ENCODE data around the gene C5orf46.

C5orf46 gene

DNA sequence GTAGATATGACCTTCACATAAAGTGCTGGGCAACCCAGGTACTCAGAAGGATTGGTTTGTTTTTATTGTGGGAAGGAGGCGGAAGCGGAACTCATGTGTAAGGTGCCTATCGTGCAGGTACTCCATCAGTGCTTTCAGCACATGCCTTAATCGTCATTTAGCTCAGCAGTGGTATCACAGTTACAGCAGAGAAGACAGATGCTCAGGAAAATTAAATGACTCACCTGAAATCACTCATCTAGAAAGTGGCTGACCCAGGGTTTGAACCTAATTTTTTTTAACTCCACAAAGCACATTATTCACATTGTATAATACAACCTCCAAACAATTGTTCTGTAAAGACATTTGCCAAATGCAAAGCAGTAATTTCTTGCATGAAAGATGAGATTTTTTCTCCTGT lies 2.2 kb downstream of the C5orf46 start:
- TF ChIP-seq, protein P1, sequence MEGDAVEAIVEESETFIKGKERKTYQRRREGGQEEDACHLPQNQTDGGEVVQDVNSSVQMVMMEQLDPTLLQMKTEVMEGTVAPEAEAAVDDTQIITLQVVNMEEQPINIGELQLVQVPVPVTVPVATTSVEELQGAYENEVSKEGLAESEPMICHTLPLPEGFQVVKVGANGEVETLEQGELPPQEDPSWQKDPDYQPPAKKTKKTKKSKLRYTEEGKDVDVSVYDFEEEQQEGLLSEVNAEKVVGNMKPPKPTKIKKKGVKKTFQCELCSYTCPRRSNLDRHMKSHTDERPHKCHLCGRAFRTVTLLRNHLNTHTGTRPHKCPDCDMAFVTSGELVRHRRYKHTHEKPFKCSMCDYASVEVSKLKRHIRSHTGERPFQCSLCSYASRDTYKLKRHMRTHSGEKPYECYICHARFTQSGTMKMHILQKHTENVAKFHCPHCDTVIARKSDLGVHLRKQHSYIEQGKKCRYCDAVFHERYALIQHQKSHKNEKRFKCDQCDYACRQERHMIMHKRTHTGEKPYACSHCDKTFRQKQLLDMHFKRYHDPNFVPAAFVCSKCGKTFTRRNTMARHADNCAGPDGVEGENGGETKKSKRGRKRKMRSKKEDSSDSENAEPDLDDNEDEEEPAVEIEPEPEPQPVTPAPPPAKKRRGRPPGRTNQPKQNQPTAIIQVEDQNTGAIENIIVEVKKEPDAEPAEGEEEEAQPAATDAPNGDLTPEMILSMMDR (IDR thresholded peaks at IDR 0.05; ENCODE audit: low read depth, low read length) = no peak
- TF ChIP-seq EZH2phosphoT487 (IDR thresholded peaks at IDR 0.05; ENCODE audit: low read depth) = no peak
- Histone ChIP-seq H2AFZ (ENCODE audit: low read depth, low read length) (no peak overlapping the region), H3K4me1 (ENCODE audit: low read length) (0 out of 2 replicates have a peak, but pooled peaks cover 3% of the 10 kb centered on the region), H3K4me2 (ENCODE audit: low read length) (no peak overlapping the region), H4K20me1 (ENCODE audit: insufficient read depth, low read length) (no peaks in the 10 kb centered on the region), H3K27me3 (ENCODE audit: low read depth, low read length) (no peaks in the 10 kb centered on the region), H3K4me3 (ENCODE audit: low read length) (no peak overlapping the region), H3K27ac (ENCODE audit: low read length) (no peak overlapping the region), H3K79me2 (ENCODE audit: low read length) (no peaks in the 10 kb centered on the region), H3K9me3 (ENCODE audit: insufficient read depth, low read length) (no peaks in the 10 kb centered on the region), H3K9ac (ENCODE audit: low read length) (no peak overlapping the region), H3K36me3 (replicated peaks; ENCODE audit: low read depth, low read length) (no peaks in the 10 kb centered on the region)

DNA sequence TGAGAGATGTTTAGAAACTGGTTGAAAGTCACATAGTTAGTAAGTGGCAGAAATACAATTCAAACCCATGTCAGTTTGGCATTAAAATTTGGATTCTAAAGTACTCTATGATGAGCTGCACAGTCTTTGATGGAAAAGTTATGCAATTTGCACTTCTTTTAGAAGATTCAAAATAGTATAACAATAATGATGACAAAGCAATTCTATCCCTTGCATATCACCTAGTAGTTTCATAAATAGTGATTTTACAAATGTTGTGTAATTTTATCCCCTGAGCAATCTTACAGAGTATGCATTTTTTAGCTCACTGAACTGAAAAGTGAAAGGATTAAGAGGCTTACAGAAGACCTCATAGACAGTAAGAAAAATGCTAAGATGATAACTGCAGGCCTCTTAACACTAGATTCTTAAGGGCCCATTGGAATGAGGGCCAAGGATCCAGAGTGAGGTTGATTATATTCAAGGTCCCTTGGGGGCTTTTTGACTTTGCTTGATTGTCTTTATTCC lies 3.7 kb downstream of the C5orf46 start:
- Histone ChIP-seq H3K27me3 (ENCODE audit: low read depth, low read length) (no peaks in the 10 kb centered on the region), H3K9ac (ENCODE audit: low read length) (no peak overlapping the region), H3K9me3 (ENCODE audit: insufficient read depth, low read length) (no peaks in the 10 kb centered on the region), H3K4me1 (ENCODE audit: low read length) (0 out of 2 replicates have a peak, but pooled peaks cover 3% of the 10 kb centered on the region), H3K79me2 (ENCODE audit: low read length) (no peaks in the 10 kb centered on the region), H4K20me1 (ENCODE audit: insufficient read depth, low read length) (no peaks in the 10 kb centered on the region), H3K27ac (ENCODE audit: low read length) (no peak overlapping the region), H3K4me3 (ENCODE audit: low read length) (no peak overlapping the region), H2AFZ (ENCODE audit: low read depth, low read length) (no peak overlapping the region), H3K4me2 (ENCODE audit: low read length) (no peak overlapping the region), H3K36me3 (replicated peaks; ENCODE audit: low read depth, low read length) (no peaks in the 10 kb centered on the region)
- TF ChIP-seq, protein P1 (IDR thresholded peaks at IDR 0.05; ENCODE audit: low read depth, low read length) = no peak
- no peak for TF ChIP-seq EZH2phosphoT487 (IDR thresholded peaks at IDR 0.05; ENCODE audit: low read depth)

DNA sequence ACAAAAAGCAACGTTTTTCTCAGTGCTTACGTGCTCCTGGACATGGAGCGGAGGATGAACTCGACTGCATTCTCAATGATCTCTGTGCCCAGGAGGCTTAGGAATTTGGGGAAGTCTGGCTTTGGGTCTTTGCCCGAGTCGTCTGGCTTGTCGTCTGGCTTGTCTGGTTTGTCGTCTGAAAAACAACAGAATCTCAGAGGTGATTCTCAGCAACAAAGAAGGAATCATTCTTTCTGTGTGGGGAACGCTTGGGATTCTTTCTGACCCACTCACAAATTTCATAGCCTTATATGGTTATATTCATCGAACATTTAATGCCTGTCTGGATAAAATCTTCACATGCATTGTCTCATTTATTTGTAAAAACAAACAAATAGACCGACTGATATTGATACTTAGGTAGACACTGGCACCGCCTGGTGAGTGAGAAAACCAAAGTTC lies 4.7 kb downstream of the C5orf46 start:
- no peak overlapping the region for H2AFZ ChIP-seq (ENCODE audit: low read depth, low read length)
- 0 out of 2 replicates have a peak, but pooled peaks cover 3% of the 10 kb centered on the region for H3K4me1 ChIP-seq (ENCODE audit: low read length)
- no peak overlapping the region for H3K4me3 ChIP-seq (ENCODE audit: low read length)
- no peaks in the 10 kb centered on the region for H3K79me2 ChIP-seq (ENCODE audit: low read length)
- no peaks in the 10 kb centered on the region for H4K20me1 ChIP-seq (ENCODE audit: insufficient read depth, low read length)
- H3K9ac ChIP-seq (ENCODE audit: low read length) = no peak overlapping the region
- H3K4me2 ChIP-seq (ENCODE audit: low read length) = no peak overlapping the region
- no peaks in the 10 kb centered on the region for H3K36me3 ChIP-seq (replicated peaks; ENCODE audit: low read depth, low read length)
- TF ChIP-seq, protein P1 (IDR thresholded peaks at IDR 0.05; ENCODE audit: low read depth, low read length) = no peak
- TF ChIP-seq EZH2phosphoT487 (IDR thresholded peaks at IDR 0.05; ENCODE audit: low read depth) = no peak
- H3K27ac ChIP-seq (ENCODE audit: low read length) = no peak overlapping the region
- no peaks in the 10 kb centered on the region for H3K9me3 ChIP-seq (ENCODE audit: insufficient read depth, low read length)
- no peaks in the 10 kb centered on the region for H3K27me3 ChIP-seq (ENCODE audit: low read depth, low read length)

DNA sequence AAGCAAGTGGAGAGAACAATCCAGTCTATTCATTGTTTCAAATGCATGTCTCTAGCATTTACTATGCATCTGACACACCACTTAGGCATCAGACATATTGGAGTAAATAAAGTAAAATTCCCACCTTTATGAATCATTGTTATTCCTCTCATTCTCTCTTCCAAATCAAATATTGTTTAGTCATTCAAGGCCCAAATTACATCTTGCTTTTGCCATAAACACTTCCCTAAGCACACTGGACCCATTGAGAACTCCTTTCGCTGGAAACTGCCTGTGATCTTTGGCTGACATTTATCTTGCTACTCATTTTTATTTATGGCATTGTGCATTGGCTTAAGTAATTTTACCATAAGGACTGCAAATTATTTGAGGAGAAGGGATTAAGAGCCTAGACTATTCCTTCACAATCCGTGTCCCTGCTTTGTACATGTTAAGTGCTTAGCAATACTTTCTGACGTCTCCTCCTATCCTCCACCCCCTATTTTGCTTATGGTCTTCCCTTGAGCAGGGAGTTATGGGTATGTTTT lies 7.4 kb downstream of the C5orf46 start:
- no peak overlapping the region for H3K4me3 ChIP-seq (ENCODE audit: low read length)
- H3K9ac ChIP-seq (ENCODE audit: low read length) = no peak overlapping the region
- no peak overlapping the region for H3K27ac ChIP-seq (ENCODE audit: low read length)
- H3K27me3 ChIP-seq (ENCODE audit: low read depth, low read length) = no peaks in the 10 kb centered on the region
- H3K79me2 ChIP-seq (ENCODE audit: low read length) = no peaks in the 10 kb centered on the region
- TF ChIP-seq EZH2phosphoT487 (IDR thresholded peaks at IDR 0.05; ENCODE audit: low read depth) = no peak
- TF ChIP-seq, protein P1 (IDR thresholded peaks at IDR 0.05; ENCODE audit: low read depth, low read length) = no peak
- H3K36me3 ChIP-seq (replicated peaks; ENCODE audit: low read depth, low read length) = no peaks in the 10 kb centered on the region
- H3K9me3 ChIP-seq (ENCODE audit: insufficient read depth, low read length) = no peaks in the 10 kb centered on the region
- H3K4me2 ChIP-seq (ENCODE audit: low read length) = no peak overlapping the region
- H2AFZ ChIP-seq (ENCODE audit: low read depth, low read length) = no peak overlapping the region
- H4K20me1 ChIP-seq (ENCODE audit: insufficient read depth, low read length) = no peaks in the 10 kb centered on the region
- 0 out of 2 replicates have a peak, but pooled peaks cover under 1% of the 10 kb centered on the region for H3K4me1 ChIP-seq (ENCODE audit: low read length)

Data from OCI-LY3 (cell line).